ENCODE data around the gene PGAM5.
"Not testable (repeated sequence)": the region's sequence is repeated elsewhere in the genome, so short reads cannot be mapped to it uniquely, and the experiment has no call there.

The PGAM5 gene

GRCh38 chr12:132723015-132723763 lies 12.5 kb downstream of the PGAM5 start:
- no peak for DNase-seq

DNA sequence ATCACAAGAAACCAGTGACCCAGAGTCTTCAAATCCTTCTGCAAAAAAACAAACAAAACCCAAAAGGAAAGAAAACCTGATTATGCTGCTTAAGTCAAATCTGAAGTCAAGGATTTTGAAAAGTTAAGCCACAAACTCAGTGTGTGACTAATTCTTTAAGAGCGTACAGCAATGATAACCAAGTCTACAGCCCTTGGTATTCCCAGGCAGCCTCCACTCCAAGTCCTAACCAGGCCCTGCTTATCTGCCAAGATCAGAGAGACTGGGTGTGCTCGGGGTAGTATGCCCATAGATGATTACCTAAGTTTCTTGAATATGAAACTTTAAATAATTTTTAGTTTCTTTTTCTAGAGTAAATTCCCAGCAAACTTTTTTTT lies 13.1 kb downstream of the PGAM5 start:
- DNase-seq = no peak

DNA sequence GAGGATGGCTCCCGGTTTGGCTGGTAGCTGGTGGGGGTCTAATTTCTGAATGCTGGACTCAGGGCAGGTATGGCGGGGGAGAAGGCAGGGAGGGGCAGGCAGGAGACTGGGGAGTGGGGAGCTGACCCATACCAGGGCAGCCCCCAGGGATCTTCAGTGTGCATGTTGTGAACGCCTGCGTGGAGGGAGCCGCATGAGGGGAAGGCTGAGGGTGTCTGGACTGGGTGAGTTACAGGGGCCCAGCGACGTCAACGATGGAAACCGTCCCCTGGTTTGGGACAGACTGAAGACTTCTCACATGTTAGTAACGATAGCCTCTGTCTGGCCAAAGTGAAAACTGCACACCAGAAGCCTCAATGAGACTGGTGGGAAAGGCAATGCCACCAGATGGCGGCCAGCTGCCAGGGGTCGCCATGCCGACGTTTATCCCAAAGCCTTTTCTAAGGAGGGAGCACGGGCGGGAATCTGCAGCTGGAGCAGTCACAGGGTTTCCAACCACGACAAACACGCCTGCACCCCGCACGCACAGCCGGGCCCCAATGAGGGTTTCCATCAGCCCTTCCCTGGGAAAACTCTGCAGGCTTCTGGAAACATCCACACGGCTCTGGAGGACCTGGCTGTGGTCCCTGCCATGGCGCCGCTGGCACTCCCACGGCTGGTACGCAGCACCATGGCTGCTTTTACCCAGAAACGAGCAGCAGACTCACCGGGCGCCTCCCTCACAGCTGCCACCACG lies 14.0 kb downstream of the PGAM5 start:
- DNase-seq = no peak

- DNase-seq = no peak
These were observed 15.7 kb downstream of the PGAM5 start for GRCh38 chr12:132726386-132726785.

- DNase-seq = no peak
These were observed 16.6 kb downstream of the PGAM5 start for GRCh38 chr12:132727091-132727794.

GRCh38 chr12:132728502-132728901 lies 17.9 kb downstream of the PGAM5 start:
- no peak for DNase-seq

GRCh38 chr12:132729541-132730320 lies 19.1 kb downstream of the PGAM5 start:
- no peak for DNase-seq

DNA sequence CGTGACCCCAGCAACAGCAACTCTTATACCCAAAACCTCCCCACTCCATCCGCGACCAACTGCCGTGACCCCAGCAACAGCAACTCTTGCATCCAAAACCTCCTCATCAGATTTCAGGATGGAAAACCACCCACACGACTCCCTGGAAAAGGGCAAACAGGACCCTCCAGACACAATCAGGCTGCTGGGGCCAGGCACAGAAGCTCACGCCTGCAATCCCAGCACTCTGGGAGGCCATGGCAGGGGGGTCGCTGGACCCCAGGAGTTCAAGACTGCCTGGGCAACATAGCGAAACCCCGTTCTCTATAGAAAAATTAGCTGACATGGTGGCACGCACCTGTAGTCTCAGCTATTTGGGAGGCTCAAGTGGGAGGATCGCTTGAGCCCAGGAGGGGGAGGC lies 19.7 kb downstream of the PGAM5 start:
- no peak for DNase-seq

DNA sequence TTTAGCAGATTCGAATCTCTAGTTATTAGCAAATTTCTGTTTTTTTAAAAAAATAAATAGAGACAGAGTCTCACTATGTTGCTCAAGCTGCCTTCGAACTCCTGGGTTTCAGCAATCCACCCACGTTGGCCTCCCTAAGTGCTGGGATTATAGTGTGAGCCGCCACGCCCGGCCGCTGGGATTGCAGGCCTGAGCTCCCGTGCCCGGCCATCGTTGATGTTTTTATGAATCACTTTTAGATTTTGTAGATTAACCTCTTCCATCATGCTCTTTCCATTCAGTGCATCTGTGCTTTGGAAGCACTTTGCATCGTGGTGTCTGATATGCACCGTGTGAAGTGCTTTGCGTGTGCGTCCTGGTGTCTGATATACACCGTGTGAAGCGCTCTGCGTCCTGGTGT lies 20.9 kb downstream of the PGAM5 start:
- DNase-seq = no peak

GRCh38 chr12:132734206-132734605 lies 23.6 kb downstream of the PGAM5 start:
- DNase-seq = no peak

DNA sequence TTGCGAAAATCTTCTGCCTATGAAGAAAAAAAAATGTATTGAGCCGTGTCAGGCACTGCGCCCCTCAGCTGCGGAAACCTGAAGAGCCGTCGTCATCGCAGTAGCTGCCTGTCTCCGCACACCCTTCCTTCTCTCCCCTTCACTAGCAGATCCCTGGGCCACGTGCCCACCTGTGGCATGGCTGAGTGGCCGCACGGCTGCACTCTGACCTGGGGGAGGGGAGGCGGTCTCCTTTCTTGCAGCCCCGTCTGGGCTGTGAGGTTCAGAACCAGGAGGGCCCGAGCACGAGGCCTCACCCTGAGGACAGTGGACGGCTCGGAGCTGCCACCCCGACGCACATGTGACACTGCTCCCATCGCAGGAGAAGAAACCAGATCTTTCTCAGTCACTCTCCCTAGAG lies 24.9 kb downstream of the PGAM5 start:
- DNase-seq = no peak

GRCh38 chr12:132736378-132736777 lies 25.7 kb downstream of the PGAM5 start:
- DNase-seq = no peak

DNA sequence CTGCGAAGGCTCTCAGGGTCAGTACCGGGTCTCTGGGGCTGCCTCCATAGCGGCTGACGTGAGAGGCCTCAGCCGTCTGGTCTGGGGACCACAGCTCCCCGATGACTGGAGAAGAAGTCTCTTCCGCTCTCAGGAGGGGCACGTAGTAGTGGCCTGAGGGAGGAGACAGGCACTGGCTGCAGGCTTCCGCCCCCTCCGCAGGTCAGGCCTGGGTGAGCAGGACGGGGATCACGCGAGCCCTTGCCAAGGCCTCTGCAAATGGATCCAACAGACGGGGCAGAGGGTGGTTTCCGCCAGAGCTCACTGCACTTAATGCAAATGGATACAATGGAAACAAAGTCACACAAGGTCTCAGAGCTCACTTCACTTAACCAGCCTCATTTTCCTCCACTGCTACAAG lies 26.3 kb downstream of the PGAM5 start:
- no peak for DNase-seq

- DNase-seq = no peak
These were observed 29.1 kb downstream of the PGAM5 start for GRCh38 chr12:132739600-132740312.

DNA sequence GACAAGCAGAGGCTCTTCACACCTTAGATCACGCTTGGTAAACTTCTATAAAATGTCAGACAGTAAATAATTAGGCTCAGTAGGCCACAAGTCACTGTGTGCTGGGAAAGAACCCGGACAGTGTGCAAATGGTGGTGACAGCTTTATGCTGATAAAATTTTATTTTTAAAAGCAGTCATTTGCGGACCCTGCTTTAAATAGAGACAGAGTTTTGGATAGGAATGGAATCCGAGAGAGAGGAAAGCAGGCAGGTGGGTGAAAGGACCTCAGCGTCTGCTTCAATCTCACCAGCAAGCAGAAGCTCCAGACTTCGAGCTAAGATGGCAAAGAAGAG lies 29.6 kb downstream of the PGAM5 start:
- no peak for DNase-seq

DNA sequence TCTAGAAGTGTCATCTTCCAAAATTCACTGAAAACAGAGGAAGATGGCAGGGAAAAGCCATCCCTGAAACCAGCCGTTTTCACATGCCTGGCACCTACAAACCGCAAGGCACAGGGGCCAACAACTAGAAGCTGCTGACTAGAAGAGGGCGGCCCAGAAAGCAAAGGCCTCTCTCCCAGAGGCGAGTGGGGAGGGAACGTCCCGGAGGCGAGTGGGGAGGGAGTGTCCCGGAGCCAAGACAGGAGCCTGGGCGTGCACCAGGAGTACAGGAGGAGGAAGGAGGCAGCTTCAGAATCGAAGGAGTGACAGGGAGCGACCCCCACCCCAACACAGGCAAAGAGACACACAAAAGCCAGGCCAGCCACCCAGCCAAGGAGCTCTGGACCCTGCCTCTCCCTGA lies 30.0 kb downstream of the PGAM5 start:
- DNase-seq = no peak

DNA sequence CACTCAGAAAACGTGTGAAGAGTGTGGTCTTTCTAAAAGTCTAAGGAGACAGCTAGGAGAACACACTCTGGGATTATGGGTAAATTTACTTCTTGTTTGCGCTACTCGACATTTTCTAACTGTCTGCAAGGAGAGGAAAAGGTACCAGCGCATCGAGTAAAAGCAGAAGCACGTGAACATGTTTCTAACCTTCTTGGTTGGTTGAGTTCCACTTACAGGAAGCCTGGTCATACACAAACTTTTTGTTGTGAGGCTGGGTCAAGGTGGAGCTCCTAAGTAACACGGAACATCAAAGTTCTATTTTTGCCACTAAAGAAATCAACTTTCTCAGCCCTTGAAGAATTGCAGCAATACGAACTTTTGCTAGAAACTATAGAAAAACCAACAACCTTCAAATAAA lies 31.0 kb downstream of the PGAM5 start:
- DNase-seq = no peak

DNA sequence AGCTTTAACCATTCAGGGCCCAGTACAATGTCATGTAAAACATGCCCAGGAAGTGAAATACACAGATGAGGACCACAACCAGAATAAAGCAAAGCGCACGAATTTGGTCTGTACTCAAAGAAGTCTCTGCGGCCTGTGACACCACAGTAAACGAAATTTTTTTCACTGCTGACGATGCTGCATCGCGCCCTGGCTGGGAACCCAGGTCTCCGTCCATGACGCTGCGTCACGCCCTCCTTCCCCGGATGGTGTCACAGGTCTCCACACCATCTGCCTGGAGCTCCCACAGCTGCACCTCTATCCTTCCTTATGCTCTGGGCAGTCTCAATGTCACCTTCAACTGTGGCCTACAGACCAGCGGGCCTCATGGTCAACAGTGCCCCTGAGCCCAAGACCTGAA lies 33.2 kb downstream of the PGAM5 start:
- DNase-seq = no peak

DNA sequence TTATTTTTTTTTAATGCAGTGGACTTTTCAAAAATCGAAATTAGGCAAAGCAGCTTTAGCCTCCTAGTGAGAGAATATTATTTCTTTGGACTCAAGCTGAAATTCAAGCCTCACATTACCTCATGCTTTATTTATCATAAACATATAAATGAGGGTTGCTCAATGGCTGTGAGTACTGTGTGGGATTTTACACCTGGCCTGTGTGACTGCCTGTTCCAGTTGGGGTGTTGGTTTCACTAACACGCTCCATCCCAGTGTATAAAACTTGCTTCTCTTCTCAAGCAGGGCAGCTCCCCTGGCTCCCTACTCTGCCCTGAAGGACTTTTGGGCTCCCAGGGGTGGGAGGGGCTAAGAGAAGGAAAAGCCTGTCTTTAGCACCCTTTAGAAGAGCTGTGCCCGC lies 36.0 kb downstream of the PGAM5 start:
- no peak for DNase-seq

GRCh38 chr12:132747395-132747794 lies 36.8 kb downstream of the PGAM5 start:
- no peak for DNase-seq

DNA sequence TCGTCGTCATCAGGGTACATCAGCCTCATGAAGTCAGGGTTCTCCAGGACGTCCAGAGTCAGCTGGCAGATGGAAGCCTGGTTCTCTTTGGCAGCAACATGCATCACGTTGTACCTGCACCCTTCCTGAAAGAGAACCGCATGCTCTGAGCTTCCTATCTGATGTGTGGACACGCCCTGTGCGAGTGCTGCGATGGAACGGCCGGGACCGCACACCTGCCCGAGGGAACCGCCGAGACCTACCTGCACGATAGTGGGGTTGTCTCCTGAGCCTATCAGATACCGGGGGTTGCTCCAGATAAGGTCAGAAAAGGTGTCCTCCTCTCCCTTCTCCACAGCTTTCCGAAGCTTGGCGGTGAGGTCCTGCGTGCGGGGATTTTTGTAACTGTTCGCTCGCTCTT lies 37.3 kb downstream of the PGAM5 start:
- no peak for DNase-seq

DNA sequence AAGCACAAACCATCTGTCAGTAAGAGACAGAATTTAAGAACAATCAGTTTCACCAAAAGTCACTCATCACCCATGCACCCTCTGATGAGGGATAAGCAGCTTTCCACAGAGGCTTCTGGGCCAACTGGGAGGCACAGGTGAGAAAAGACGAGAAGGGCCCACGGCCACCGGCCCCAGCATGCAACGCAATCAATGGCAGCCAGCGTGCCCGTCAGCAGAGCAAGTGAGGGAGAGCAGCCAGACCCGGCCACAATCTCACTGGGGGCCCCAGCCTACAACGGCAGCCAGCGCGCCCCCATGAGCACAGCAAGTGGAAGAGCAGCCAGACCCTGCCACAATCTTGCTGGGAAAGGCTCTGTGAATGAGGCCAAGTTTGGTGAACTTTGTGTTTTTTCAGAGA lies 37.7 kb downstream of the PGAM5 start:
- DNase-seq = no peak

- DNase-seq = not testable (repeated sequence)
These were observed 43.0 kb downstream of the PGAM5 start for GRCh38 chr12:132753670-132754069.

All from activated CD4-positive, alpha-beta T cell treated with anti-CD3 and anti-CD28 coated beads, Interleukin-10, Interleukin-2, amounts not matched to agents 100 ng/mL and 50 ng/mL, durations not matched to agents 16 hours and 8 hours (primary cell).